ENCODE data around the gene FAM81A.

The FAM81A gene

GRCh38 chr15:59543721-59544547 is 105.9 kb downstream of the FAM81A start:
- no peak overlapping the region for H2AFZ ChIP-seq
- no peak overlapping the region for H3K4me2 ChIP-seq (ENCODE audit: low read length)
- H3K36me3 ChIP-seq (ENCODE audit: control insufficient read depth, insufficient read depth, low read length) = no peaks in the 10 kb centered on the region
- no peaks in the 10 kb centered on the region for H3K9me3 ChIP-seq (ENCODE audit: control insufficient read depth, low read length)
- no peak overlapping the region for H3K4me3 ChIP-seq (ENCODE audit: low read depth, low read length)
- no peak overlapping the region for H3K27ac ChIP-seq
- no peaks in the 10 kb centered on the region for H3K79me2 ChIP-seq
- H3K9ac ChIP-seq = no peak overlapping the region
- H3K4me1 ChIP-seq = no peaks in the 10 kb centered on the region
- TF ChIP-seq CTCF (IDR thresholded peaks at IDR 0.05) = no peak
- H3K27me3 ChIP-seq (ENCODE audit: control insufficient read depth, insufficient read depth, low read length) = no peaks in the 10 kb centered on the region

GRCh38 chr15:59545573-59545972 is 107.6 kb downstream of the FAM81A start:
- Histone ChIP-seq H3K27me3 (ENCODE audit: control insufficient read depth, insufficient read depth, low read length) (no peaks in the 10 kb centered on the region), H3K4me2 (ENCODE audit: low read length) (no peak overlapping the region), H3K9me3 (ENCODE audit: control insufficient read depth, low read length) (no peaks in the 10 kb centered on the region), H3K27ac (no peak overlapping the region), H3K4me3 (ENCODE audit: low read depth, low read length) (no peak overlapping the region), H3K79me2 (no peaks in the 10 kb centered on the region), H2AFZ (no peak overlapping the region), H3K4me1 (no peaks in the 10 kb centered on the region), H3K36me3 (ENCODE audit: control insufficient read depth, insufficient read depth, low read length) (no peaks in the 10 kb centered on the region), H3K9ac (no peak overlapping the region)
- no peak for TF ChIP-seq CTCF (IDR thresholded peaks at IDR 0.05)

GRCh38 chr15:59548501-59549226 is 110.7 kb downstream of the FAM81A start:
- Histone ChIP-seq H3K27me3 (ENCODE audit: control insufficient read depth, insufficient read depth, low read length) (no peaks in the 10 kb centered on the region), H3K27ac (no peak overlapping the region), H2AFZ (no peak overlapping the region), H3K9me3 (ENCODE audit: control insufficient read depth, low read length) (no peaks in the 10 kb centered on the region), H3K9ac (no peak overlapping the region), H3K79me2 (no peaks in the 10 kb centered on the region), H3K4me1 (no peaks in the 10 kb centered on the region), H3K36me3 (ENCODE audit: control insufficient read depth, insufficient read depth, low read length) (no peaks in the 10 kb centered on the region), H3K4me2 (ENCODE audit: low read length) (no peak overlapping the region), H3K4me3 (ENCODE audit: low read depth, low read length) (no peak overlapping the region)
- TF ChIP-seq CTCF (IDR thresholded peaks at IDR 0.05) = no peak

GRCh38 chr15:59549301-59550185 is 111.6 kb downstream of the FAM81A start:
- Histone ChIP-seq H2AFZ (no peak overlapping the region), H3K79me2 (no peaks in the 10 kb centered on the region), H3K4me3 (ENCODE audit: low read depth, low read length) (no peak overlapping the region), H3K9me3 (ENCODE audit: control insufficient read depth, low read length) (no peaks in the 10 kb centered on the region), H3K27me3 (ENCODE audit: control insufficient read depth, insufficient read depth, low read length) (no peaks in the 10 kb centered on the region), H3K27ac (no peak overlapping the region), H3K4me2 (ENCODE audit: low read length) (no peak overlapping the region), H3K36me3 (ENCODE audit: control insufficient read depth, insufficient read depth, low read length) (no peaks in the 10 kb centered on the region), H3K4me1 (no peaks in the 10 kb centered on the region), H3K9ac (no peak overlapping the region)
- no peak for TF ChIP-seq CTCF (IDR thresholded peaks at IDR 0.05)
